GM12878 (cell line): ENCODE data around the gene AGO4. TPM values are rescaled to one million over a fixed set of nuclear protein-coding genes. Genes with fewer than 3 reads are reported as not detected.

Experiments
- ATAC-seq: fragments of 200-7000 bp; cut with Tn5 transposase; 3 replicates; pipeline ENCODE4 v1.9.1; 2020; ENCODE audit warnings: mild to moderate bottlenecking, moderate library complexity
- BruUV-seq: library from RNA; stranded (reverse); fragments of 400-500 nt; replicated peaks from 2 replicates; lab custom pipeline; 2021; lab: Mats Ljungman, UMichigan
- CTCF ChIA-PET: fragments of 300-600 bp; sonication (Branson Sonifier 250); formaldehyde crosslinking; extraction: SDS; loops from one replicate; lab custom pipeline; 2021; ENCODE audit warnings: inconsistent platforms; lab: Yijun Ruan, JAX
- POLR2A ChIA-PET: fragments of 350-600 bp; formaldehyde crosslinking; extraction: SDS; loops from one replicate; lab custom pipeline; 2021; ENCODE audit warnings: inconsistent platforms; lab: Charles Lee
- RAD21 ChIA-PET: fragments of 300-600 bp; sonication (Branson Sonifier 250); formaldehyde crosslinking; loops from one replicate; lab custom pipeline; 2023; ENCODE audit warnings: antibody characterized with exemption; ENCODE audit not compliant: unreplicated experiment; lab: Charles Lee
- SMC1A ChIA-PET: fragments of 300-600 bp; sonication (Branson Sonifier 250); formaldehyde crosslinking; loops from one replicate; lab custom pipeline; 2023; ENCODE audit not compliant: unreplicated experiment, uncharacterized antibody; lab: Charles Lee
- DNase-seq: peaks from one replicate; pipeline ENCODE4 v3.0.0-alpha.2; 2011; ENCODE audit warnings: low read depth, low spot score
- FAIRE-seq: peaks from 3 replicates; lab custom pipeline; 2011; peaks lifted over from hg19 to GRCh38; lab: Jason Lieb, UNC
- H2AFZ ChIP-seq: 2 replicates; pipeline ENCODE4 v1.6.0; 2011; ENCODE audit warnings: low read depth, low read length, control low read depth; ENCODE audit not compliant: control insufficient read depth
- H3K27ac ChIP-seq: 2 replicates; pipeline ENCODE4 v1.5.1; 2011; ENCODE audit warnings: control low read depth; ENCODE audit not compliant: control insufficient read depth, insufficient read depth
- H3K27me3 ChIP-seq, 2 experiments: replicated peaks in 1 of 2; 2 replicates each; pipeline versions ENCODE4 v1.6.0 to v1.6.1; 2011; ENCODE audit warnings: low read length in 1 of 2; ENCODE audit not compliant: control insufficient read depth in 2 of 2, insufficient read depth in 2 of 2
- H3K36me3 ChIP-seq, 2 experiments: 2 replicates each; pipeline ENCODE4 v1.5.1; 2011; ENCODE audit warnings: low read length in 1 of 2; ENCODE audit not compliant: control insufficient read depth in 2 of 2, insufficient read depth in 2 of 2
- H3K4me1 ChIP-seq: 2 replicates; pipeline ENCODE4 v1.6.1; 2011; ENCODE audit warnings: mild to moderate bottlenecking, low read length, moderate library complexity, mixed read lengths; ENCODE audit not compliant: control insufficient read depth, insufficient read depth
- H3K4me2 ChIP-seq: 2 replicates; pipeline ENCODE4 v1.6.0; 2011; ENCODE audit warnings: control low read depth; ENCODE audit not compliant: control insufficient read depth, insufficient read depth
- H3K4me3 ChIP-seq: fragments of 200-600 bp; sonication (generic); 2 replicates; pipeline ENCODE4 v1.5.1; 2016
- H3K79me2 ChIP-seq: 2 replicates; pipeline ENCODE4 v1.6.0; 2011; ENCODE audit warnings: low read length; ENCODE audit not compliant: control insufficient read depth, insufficient read depth
- H3K9ac ChIP-seq: 2 replicates; pipeline ENCODE4 v1.8.0; 2011; ENCODE audit warnings: low read length, control low read depth, mixed read lengths; ENCODE audit not compliant: control insufficient read depth, insufficient read depth
- H3K9me3 ChIP-seq: replicated peaks from 3 replicates; pipeline ENCODE4 v1.5.1; 2011; ENCODE audit warnings: mild to moderate bottlenecking, low read length; ENCODE audit not compliant: control insufficient read depth, insufficient read depth
- H4K20me1 ChIP-seq: 2 replicates; pipeline ENCODE4 v1.6.0; 2011; ENCODE audit not compliant: control insufficient read depth, insufficient read depth
- EED ChIP-seq: sonication (generic); IDR thresholded peaks from 2 replicates; pipeline ENCODE4 v1.6.1; 2016; ENCODE audit warnings: antibody characterized with exemption, low read depth
- HDAC2 ChIP-seq: fragments of 200-600 bp; sonication (generic); IDR thresholded peaks from 2 replicates; pipeline ENCODE4 v1.6.1; 2017
- KAT2A ChIP-seq: conservative IDR thresholded peaks from 2 replicates; pipeline ENCODE4 v1.6.1; 2011; ENCODE audit warnings: low read depth, low read length; ENCODE audit not compliant: control insufficient read depth
- NBN ChIP-seq: fragments of 450-650 bp; IDR thresholded peaks from 2 replicates; pipeline ENCODE4 v1.6.1; 2016
- POLR2AphosphoS2 ChIP-seq: IDR thresholded peaks from 2 replicates; pipeline ENCODE4 v1.6.1; 2011; ENCODE audit warnings: low read depth, mild to moderate bottlenecking, low read length, improper control_type of control experiment, moderate library complexity
- RCOR1 ChIP-seq: conservative IDR thresholded peaks from 2 replicates; pipeline ENCODE4 v1.6.1; 2012; ENCODE audit warnings: low read depth, low read length, improper control_type of control experiment
- SREBF2 ChIP-seq: IDR thresholded peaks from 2 replicates; pipeline ENCODE4 v1.6.1; 2012; ENCODE audit warnings: mild to moderate bottlenecking, low read length
- TCF12 ChIP-seq: IDR thresholded peaks from 2 replicates; pipeline ENCODE4 v1.6.1; 2011; ENCODE audit warnings: low read depth, mild to moderate bottlenecking, low read length
- WGBS: methylation state at CpG from one replicate; pipeline ENCODE4 v1.1.6; 2016; ENCODE audit warnings: low lambda C conversion rate; ENCODE audit not compliant: insufficient replicate concordance, insufficient coverage; ENCODE audit errors: missing lambda C conversion rate; 5-methylcytosine and 5-hydroxymethylcytosine counted together
- in situ Hi-C: fragments of 300-500 bp; cut with MboI; formaldehyde crosslinking; loops from 9 replicates; pipeline ENCODE4 v1.14.3; 2018; ENCODE audit warnings: mixed read lengths
- intact Hi-C: fragments of 100-400 bp; cut with micrococcal nuclease; formaldehyde crosslinking; loops from one replicate; pipeline ENCODE4 v1.14.2; 2022; ENCODE audit not compliant: unreplicated experiment
- polyA plus RNA-seq, 11 experiments: library from polyadenylated mRNA; depleted of rRNA in 4 of 11; unstranded in 6 of 11; stranded (reverse) in 5 of 11; fragments of >200 nt; fragmentation: Nextera tagmentation in 4 of 11; fragmentation: Illumina TruSeq in 1 of 11; extraction: Ambion mirVana in 4 of 11; extraction: Trizol in 1 of 11; gene quantifications; 1 replicate in 1 of 11; 2 replicates in 10 of 11; pipeline versions ENCODE4 v1.2.1 to v1.2.3, GENCODE V29; 2011 to 2016; ENCODE audit warnings: inconsistent platforms in 2 of 11, missing spikeins in 2 of 11, low read depth in 1 of 11
- total RNA-seq, 4 experiments: library from RNA; depleted of rRNA in 3 of 4; stranded (reverse); fragments of >200 nt in 3 of 4; fragmentation: Illumina TruSeq in 1 of 4; extraction: Trizol in 1 of 4; gene quantifications; 2 replicates each; pipeline versions ENCODE4 v1.2.1 to v1.2.3, GENCODE V29; 2013 to 2021
- TF ChIP-seq, protein P1 (sequence below): IDR thresholded peaks from 2 replicates; pipeline ENCODE4 v1.6.1; 2012; ENCODE audit warnings: low read depth, low read length, improper control_type of control experiment
- TF ChIP-seq, protein P2 (sequence below): fragments of 450-650 bp; IDR thresholded peaks from 2 replicates; pipeline ENCODE4 v1.6.1; 2017; ENCODE audit warnings: antibody characterized with exemption, mild to moderate bottlenecking, moderate library complexity
- TF ChIP-seq, protein P3 (sequence below): fragments of 450-650 bp; IDR thresholded peaks from 2 replicates; pipeline ENCODE4 v1.6.1; 2017; ENCODE audit warnings: mild to moderate bottlenecking
- TF ChIP-seq, protein P4 (sequence below): fragments of 450-650 bp; IDR thresholded peaks from 2 replicates; pipeline ENCODE4 v1.6.1; 2017; ENCODE audit warnings: mild to moderate bottlenecking, moderate library complexity

Gene AGO4
- total and polyA plus RNA-seq, 10 of the 15 experiments (the other 5 are each of a cell fraction or from before 2014, with no cell fraction given) = 1.2 to 7.9 (median 3.2) TPM

DNA sequence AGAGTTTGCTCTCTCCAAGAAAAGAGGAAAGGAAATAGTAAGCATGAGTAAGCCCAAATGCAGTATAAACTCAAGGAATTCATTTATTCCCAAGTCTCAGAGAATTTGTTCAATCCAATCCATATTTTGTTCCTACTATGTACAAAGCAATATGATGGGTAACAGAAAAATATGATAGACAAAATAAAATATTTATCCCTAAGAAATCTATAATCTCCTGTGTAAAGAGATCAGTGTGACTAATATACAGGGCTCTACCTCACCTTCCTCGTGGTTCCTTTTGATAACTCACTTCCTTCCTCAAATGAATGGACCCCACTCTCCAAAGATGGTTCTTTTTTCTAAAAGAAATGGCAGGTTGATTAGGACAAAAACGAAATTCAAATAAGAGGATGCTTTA lies 45.7 kb upstream of the AGO4 start:
- H3K27me3 ChIP-seq = no peaks in the 10 kb centered on the region
- BruUV-seq = no TSS peak
- ATAC-seq = peak; percentile 44; the same call in 2 of the 3 replicates
- H2AFZ ChIP-seq = peak overlapping the region; percentile 1
- no peak for FAIRE-seq
- no peak overlapping the region for H3K4me3 ChIP-seq
- in situ Hi-C loops (no loop called here), intact Hi-C loops (no loop called here)
- no peaks in the 10 kb centered on the region for H3K9me3 ChIP-seq
- CTCF ChIA-PET = interaction anchor here (1.7 kb wide), 1 partner anchor 198 kb away, joined by 6 read pairs; no protein-coding TSS in a partner anchor
- DNase-seq = no peak
- no peak overlapping the region for H3K9ac ChIP-seq
- SMC1A ChIA-PET = interaction anchor here (2.4 kb wide), 1 partner anchor 10 kb away, joined by 8 read pairs; no protein-coding TSS in a partner anchor
- POLR2A ChIA-PET = interaction anchor here (0.7 to 1.1 kb wide), 2 partner anchors 9 to 13 kb away, joined by 3 to 5 read pairs; no protein-coding TSS in a partner anchor
- H3K4me1 ChIP-seq = no peaks in the 10 kb centered on the region
- peaks cover 15% of the 10 kb centered on the region for H3K79me2 ChIP-seq
- H3K4me2 ChIP-seq = no peak overlapping the region
- 18% methylated on average over 2 of the region's 2 CpGs for WGBS
- H3K27ac ChIP-seq = no peak overlapping the region
- no peaks in the 10 kb centered on the region for H4K20me1 ChIP-seq
- H3K36me3 ChIP-seq = peaks cover 2 to 6% of the 10 kb centered on the region in 2 experiments; a peak in 3 of 4 replicates
- RAD21 ChIA-PET = no interaction called here
- TF ChIP-seq HDAC2 (no peak), EED (no peak), KAT2A (no peak), POLR2AphosphoS2 (no peak), NBN (no peak), SREBF2 (no peak), TCF12 (no peak), RCOR1 (no peak)
- TF ChIP-seq, protein P1, sequence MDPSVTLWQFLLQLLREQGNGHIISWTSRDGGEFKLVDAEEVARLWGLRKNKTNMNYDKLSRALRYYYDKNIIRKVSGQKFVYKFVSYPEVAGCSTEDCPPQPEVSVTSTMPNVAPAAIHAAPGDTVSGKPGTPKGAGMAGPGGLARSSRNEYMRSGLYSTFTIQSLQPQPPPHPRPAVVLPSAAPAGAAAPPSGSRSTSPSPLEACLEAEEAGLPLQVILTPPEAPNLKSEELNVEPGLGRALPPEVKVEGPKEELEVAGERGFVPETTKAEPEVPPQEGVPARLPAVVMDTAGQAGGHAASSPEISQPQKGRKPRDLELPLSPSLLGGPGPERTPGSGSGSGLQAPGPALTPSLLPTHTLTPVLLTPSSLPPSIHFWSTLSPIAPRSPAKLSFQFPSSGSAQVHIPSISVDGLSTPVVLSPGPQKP = no peak
- TF ChIP-seq, protein P2, sequence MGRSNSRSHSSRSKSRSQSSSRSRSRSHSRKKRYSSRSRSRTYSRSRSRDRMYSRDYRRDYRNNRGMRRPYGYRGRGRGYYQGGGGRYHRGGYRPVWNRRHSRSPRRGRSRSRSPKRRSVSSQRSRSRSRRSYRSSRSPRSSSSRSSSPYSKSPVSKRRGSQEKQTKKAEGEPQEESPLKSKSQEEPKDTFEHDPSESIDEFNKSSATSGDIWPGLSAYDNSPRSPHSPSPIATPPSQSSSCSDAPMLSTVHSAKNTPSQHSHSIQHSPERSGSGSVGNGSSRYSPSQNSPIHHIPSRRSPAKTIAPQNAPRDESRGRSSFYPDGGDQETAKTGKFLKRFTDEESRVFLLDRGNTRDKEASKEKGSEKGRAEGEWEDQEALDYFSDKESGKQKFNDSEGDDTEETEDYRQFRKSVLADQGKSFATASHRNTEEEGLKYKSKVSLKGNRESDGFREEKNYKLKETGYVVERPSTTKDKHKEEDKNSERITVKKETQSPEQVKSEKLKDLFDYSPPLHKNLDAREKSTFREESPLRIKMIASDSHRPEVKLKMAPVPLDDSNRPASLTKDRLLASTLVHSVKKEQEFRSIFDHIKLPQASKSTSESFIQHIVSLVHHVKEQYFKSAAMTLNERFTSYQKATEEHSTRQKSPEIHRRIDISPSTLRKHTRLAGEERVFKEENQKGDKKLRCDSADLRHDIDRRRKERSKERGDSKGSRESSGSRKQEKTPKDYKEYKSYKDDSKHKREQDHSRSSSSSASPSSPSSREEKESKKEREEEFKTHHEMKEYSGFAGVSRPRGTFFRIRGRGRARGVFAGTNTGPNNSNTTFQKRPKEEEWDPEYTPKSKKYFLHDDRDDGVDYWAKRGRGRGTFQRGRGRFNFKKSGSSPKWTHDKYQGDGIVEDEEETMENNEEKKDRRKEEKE = no peak
- TF ChIP-seq, protein P3, sequence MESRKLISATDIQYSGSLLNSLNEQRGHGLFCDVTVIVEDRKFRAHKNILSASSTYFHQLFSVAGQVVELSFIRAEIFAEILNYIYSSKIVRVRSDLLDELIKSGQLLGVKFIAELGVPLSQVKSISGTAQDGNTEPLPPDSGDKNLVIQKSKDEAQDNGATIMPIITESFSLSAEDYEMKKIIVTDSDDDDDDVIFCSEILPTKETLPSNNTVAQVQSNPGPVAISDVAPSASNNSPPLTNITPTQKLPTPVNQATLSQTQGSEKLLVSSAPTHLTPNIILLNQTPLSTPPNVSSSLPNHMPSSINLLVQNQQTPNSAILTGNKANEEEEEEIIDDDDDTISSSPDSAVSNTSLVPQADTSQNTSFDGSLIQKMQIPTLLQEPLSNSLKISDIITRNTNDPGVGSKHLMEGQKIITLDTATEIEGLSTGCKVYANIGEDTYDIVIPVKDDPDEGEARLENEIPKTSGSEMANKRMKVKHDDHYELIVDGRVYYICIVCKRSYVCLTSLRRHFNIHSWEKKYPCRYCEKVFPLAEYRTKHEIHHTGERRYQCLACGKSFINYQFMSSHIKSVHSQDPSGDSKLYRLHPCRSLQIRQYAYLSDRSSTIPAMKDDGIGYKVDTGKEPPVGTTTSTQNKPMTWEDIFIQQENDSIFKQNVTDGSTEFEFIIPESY = no peak
- TF ChIP-seq, protein P4, sequence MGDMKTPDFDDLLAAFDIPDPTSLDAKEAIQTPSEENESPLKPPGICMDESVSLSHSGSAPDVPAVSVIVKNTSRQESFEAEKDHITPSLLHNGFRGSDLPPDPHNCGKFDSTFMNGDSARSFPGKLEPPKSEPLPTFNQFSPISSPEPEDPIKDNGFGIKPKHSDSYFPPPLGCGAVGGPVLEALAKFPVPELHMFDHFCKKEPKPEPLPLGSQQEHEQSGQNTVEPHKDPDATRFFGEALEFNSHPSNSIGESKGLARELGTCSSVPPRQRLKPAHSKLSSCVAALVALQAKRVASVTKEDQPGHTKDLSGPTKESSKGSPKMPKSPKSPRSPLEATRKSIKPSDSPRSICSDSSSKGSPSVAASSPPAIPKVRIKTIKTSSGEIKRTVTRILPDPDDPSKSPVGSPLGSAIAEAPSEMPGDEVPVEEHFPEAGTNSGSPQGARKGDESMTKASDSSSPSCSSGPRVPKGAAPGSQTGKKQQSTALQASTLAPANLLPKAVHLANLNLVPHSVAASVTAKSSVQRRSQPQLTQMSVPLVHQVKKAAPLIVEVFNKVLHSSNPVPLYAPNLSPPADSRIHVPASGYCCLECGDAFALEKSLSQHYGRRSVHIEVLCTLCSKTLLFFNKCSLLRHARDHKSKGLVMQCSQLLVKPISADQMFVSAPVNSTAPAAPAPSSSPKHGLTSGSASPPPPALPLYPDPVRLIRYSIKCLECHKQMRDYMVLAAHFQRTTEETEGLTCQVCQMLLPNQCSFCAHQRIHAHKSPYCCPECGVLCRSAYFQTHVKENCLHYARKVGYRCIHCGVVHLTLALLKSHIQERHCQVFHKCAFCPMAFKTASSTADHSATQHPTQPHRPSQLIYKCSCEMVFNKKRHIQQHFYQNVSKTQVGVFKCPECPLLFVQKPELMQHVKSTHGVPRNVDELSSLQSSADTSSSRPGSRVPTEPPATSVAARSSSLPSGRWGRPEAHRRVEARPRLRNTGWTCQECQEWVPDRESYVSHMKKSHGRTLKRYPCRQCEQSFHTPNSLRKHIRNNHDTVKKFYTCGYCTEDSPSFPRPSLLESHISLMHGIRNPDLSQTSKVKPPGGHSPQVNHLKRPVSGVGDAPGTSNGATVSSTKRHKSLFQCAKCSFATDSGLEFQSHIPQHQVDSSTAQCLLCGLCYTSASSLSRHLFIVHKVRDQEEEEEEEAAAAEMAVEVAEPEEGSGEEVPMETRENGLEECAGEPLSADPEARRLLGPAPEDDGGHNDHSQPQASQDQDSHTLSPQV = no peak
